HG03558 (cell line): ENCODE data around the gene EPHA10.
"Not testable (repeated sequence)": the region's sequence is repeated elsewhere in the genome, so short reads cannot be mapped to it uniquely, and the experiment has no call there.

Experiments
- ATAC-seq: cut with Tn5 transposase; IDR thresholded peaks from one replicate; pipeline ENCODE4 v1.9.1; 2021; ENCODE audit warnings: moderate number of reproducible peaks; ENCODE audit not compliant: unreplicated experiment; ENCODE audit errors: extremely low read depth

EPHA10 gene

DNA sequence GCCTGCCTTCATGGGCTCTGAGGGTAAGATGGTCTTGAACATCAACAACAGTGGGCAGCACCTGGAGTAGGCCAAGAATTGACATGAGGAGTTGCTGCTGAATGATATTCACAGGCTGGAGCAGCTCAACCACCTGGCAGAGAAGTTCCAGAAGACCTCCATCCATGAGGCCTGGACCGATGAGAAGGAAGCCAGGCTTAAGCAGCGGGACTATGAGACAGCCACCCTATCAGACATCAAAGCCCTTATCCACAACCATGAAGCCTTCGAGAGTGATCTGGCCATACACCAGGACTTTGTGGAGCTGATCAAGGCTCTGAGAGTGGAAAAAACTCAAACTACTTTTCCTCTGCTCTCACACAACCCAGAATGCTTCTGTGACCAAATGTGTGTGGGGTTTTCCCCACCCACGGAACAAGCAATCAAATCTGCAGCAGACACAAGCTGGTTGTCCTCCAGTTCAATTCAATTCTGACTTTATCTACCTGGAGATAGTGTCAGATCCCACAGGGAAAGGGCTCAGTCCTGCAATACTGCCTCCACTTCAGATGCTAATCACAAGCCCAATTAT, 12.1 kb upstream of the EPHA10 start:
- no peak for ATAC-seq

DNA sequence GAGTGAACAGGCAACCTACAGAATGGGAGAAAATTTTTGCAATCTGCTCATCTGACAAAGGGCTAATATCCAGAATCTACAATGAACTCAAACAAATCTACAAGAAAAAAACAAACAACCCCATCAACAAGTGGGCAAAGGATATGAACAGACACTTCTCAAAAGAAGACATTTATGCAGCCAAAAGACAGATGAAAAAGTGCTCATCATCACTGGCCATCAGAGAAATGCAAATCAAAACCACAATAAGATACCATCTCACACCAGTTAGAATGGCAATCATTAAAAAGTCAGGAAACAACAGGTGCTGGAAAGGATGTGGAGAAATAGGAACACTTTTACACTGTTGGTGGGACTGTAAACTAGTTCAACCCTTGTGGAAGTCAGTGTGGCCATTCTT, 6.5 kb upstream of the EPHA10 start:
- not testable (repeated sequence) for ATAC-seq

DNA sequence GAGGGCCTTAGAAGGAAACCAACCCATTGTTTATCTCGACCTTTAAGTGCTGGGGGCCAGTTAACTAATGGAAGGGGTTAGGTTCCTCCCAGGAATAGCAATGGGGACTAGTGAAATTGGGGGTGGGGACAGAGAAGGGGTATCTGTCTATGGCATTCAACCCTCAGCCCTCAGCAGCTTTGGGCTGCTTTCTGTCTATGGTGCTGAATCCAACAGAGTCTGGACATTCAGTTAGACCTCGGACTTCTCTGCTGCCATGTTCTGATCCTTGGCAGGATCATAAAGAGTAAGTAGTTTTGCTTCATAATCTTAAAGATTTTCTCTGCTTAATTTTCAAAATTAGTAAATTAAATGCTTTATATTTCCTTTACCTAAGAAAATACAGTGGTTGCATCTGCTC, 2.6 kb upstream of the EPHA10 start:
- ATAC-seq: no peak

DNA sequence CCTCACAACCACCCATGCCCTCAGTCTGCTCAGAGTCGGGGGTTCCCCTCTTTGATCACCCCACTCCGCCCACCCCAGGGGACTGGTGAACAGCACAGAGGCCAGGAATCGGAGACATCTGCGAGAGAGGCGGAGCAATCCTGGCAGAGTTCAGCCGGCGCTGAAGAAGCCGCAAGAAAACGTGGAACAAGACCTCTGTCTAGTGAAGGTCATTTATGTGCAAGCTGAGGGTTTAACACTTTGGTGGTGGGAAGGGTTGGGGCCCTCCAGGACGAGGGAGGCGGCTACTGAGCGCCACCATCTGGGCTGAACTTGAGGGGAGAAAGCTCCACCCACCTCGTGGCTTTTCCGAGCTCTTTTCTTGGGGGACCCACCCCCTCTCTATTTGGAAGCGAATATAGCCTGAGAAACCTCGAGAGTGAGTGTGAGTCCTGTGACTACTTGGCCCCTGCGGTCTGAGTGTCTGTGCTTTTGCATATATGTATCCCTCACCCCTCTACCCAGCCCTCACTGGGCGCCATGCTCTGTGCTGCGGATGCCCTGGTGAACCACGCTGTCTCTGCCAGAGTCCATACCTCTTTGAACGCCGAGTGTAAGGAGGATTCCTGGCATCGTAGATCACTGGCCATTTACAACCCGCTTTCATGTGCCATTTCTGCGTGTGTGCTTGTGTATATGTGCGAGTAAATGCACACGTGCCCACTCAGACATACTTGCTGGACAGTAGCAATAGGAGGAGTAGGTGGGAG, 1.2 kb upstream of the EPHA10 start:
- ATAC-seq: no peak

DNA sequence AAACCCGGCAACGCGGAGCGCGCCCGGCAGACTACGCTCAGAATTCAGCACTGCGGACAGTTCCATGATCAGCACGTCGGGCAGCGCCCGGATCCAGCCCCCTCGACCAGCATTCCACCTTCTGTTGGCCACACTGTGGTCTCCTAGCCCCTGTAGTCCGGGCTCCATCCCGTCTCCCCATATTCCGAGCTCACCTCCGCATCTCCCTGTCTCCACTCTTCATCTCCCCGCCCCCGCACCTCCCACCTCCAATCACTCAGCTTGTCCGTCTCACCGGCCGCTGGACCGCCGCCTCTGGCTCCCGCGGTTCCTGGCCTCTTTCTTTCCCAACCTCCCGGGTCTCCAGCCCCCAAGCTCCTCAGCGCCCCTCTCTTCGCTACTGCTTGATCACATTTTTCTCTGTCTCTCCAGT, 500 bp downstream of the EPHA10 start:
- no peak for ATAC-seq

DNA sequence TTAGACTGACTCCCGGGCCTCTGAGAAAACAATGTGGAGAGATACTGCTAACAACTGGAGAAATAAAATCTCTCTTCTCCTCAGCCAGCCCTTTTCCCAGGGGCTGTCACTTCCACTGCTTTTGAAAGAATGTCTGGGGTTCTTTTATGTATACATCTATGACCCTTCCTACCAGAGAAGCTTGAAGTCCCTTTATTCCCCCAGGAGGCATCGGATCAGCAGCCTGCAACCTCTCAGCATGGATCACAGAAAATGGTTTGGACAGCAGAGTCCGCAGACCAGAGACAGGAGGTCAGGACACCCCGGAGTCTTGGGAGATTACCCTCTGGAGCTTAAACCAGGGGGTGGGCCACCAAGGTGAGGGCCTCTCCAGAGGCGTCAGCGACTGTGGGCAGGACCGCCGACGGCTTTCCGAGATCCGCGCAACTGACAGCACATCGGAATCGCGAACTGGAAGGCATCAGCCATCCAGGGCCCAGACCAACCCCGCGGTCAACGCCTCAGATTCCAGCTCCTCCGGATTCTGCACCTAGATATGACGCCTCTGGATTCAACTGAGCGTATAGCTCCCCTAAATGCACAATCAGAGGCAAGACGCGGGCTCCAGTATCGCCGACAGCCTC, 1.0 kb downstream of the EPHA10 start:
- ATAC-seq: no peak

DNA sequence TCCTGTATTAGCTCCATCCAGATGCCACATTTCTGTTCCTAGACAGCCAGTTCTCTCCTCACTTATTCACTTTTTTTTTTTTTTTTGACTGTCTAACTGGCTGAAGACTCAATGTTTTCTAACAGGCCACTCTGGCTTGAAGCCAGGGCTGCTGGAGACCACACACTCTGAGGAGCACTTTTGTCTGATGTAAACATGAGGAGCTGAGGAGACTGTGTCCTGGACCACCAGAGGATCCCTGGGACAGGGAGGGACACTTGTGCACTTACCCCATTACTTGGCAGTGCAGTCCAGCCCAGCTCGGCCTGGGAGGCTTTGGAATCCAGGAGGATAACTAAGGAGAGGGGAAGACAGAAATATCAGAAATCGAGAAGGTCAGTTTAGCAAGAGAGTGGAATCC, 2.4 kb downstream of the EPHA10 start:
- ATAC-seq: no peak

DNA sequence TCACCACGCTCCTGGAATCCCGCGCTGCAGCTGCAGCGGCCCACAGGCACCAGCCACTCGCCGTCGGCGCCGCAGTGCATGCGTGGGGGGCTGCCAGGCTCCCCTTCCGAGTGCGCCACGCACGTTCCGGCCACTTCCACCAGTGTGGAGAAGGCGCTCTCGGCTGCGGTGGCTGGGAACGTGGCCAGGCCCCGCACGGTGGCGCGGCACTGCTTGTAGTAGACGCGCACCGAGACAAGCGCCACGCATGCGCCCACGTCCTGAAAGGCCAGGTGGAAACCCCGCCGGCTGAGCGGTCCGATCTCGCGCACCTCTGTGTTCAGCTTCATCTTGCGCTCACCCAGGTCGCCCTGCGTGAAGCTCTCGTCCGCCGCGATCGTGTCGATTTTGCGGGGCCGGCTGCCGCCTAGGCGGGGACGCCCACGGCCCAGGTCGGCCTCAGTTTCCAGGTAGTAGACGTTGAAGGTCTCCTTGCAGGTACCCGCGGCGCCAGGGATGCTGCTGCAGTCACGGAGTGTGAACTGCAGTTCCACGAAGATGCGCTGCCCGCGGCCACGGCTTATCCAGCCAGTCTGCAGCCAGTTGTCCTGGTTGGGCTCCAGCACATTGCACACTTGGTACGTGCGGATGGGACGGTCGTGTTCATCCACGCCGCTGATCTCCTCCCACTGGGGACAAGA, 3.4 kb downstream of the EPHA10 start:
- ATAC-seq: no peak

DNA sequence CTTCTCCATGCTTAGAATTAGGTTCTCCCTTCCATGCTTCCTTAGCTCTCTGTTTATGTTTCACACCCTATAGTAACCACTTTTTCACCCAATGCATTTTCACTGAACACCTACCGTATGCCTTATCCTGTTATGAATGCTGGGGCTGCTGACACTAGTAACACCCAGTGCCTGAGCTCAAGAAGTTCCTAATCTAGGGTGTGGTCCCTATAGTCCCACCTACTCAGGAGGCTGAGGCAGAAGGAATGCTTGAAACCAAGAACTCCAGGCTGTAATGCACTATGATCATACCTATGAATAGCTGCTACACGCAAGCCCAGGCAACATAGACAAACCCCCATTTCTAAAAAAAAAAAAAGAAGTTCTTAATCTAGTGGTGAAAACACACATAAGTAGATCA, 5.5 kb downstream of the EPHA10 start:
- no peak for ATAC-seq

DNA sequence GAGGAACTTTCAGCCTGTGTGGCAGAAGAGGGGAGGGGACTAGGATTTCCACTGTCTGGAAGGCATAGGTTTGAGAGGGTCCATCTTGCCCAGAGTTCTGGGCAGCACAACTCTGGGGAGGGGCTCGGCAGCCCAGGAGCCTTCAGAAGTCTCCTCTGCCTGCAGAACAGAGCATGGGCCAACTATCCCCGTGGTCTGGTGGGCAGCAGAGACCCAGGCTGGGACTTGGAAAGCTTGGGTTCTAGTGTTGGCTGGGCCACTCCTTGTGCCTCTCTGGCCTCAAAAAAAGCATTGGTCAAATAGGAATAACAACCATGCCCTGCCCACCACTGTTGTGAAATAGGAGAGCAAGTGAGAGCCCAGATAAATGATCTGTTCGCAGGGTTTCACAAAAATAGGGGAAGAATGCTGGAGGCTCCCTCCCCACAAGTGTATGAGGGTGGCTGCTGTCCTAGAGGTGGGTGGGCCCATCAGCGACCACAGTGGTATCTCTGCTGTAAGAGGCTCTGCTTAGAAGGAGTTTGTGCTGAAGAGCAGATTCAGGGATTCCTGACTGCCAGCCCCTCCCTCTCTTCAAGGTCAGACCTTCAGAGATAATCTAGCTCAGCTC, 8.9 kb downstream of the EPHA10 start:
- no peak for ATAC-seq

DNA sequence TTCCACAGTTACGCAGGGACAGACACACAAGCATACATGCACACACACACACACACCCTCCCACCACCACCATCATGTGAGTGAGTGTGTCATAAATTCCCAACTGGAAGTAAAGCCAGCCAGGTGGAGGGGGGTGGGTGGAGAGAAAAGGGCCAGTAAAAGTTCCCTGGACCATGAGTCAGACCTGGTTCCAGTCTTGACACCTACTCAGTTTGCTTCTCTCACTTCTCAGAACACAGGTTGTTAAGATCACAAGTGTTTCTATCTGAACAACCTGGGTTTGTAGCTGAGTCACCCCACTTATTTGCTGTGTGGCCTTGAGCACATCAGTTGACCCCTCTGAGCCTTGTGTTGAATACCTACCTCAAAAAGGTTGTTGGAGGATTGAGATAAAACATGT, 9.6 kb downstream of the EPHA10 start:
- ATAC-seq: no peak

DNA sequence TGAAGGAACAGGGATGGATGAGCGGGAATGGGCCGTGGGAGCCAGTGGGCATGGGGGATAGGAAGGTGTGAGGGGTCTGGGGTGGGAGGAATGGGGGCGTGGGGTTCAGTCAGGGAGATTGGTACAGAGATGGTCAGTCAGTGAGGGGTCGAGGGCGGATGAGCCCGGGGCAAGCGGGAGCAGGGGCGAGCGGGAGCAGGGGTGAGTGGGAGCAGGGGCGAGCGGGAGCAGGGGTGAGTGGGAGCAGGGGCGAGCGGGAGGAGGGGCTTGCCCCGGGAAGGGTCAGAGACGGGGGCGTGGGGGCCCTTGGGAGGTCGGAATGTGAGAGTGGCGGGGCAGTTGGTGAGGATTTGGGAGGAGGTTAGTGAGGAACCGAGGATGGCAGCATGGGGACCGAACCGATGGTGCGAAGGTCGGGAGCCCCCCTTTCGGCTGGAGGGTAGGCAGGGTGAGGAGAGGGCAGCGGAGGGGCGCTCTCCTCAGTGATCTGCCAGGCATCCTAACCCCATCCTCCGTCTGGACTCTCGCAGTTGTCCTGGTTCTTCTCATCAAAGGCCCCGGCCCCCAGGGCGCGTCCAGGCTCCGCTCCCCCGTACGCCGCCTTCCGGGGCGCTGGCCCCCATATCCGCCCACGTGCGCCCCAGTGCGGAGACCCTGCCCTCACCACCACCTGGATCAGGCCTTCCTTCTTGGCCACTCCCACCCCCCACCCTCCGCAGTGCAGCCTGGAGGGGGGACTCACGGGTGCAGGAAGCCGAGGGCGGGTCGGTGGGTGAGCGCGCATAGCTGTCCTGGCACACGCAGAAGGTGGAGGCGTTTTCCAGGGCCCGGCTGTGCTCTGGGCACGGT, 11.2 kb downstream of the EPHA10 start:
- ATAC-seq: no peak

DNA sequence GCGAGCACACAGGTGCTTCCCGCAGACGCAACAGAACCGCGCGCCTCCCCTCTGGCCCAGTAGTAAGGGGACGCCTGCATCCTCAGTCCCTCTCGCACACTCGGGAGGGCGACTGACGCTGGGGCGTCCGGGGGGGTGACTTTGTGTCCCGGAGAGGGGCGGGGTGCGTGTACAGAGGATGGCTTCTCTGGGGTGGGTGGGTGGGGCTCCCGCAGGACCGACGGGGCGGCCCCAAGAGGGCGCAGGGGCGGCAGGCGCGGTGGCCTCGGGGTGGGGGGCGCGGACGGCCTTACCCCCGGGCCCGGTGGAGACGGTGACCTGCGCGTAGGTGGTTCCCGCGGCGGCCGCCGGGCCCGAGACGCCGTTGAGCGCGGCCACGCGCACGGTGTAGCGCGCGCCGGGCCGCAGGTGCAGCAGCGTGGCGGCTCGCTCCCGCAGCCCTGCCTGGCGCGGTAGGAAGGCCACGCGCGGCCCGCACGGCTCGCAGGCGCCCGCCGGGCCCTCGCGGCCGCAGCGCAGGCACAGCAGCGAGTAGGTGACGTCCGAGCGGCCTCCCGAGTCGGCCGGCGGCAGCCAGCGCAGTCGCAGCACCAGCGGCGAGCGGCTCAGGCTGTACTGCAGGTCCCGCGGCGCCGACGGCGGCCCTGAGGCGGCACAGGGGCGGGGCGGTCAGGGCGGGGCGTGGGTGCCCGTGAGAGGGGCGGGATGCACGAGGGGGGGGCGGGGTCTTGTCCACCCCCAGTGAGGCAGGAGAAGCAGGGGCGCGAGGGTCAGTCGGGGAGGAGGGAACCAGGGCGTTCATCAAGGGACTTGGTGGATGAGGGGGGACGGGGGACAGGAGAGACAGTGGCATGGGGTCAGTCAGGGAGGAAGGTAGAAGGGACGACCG, 12.1 kb downstream of the EPHA10 start:
- no peak for ATAC-seq

DNA sequence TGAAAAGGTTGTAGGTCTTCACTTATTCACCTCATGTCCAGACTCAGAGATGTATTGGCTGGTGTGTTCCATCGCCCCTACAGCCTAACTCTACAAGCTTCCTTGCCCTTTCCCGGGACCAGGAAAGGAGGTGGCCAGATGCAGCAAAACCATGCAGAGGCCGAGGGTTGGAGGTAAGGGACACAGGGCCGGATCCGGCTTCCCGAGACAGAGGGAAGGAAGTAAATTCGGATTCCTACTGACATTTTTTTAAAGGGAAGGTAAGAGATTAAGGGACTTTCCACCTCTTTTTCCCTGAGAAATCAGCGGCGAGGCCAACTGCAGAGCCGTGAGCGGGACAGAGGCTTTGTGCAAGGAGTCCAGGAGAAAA, 12.7 kb downstream of the EPHA10 start:
- ATAC-seq: no peak

DNA sequence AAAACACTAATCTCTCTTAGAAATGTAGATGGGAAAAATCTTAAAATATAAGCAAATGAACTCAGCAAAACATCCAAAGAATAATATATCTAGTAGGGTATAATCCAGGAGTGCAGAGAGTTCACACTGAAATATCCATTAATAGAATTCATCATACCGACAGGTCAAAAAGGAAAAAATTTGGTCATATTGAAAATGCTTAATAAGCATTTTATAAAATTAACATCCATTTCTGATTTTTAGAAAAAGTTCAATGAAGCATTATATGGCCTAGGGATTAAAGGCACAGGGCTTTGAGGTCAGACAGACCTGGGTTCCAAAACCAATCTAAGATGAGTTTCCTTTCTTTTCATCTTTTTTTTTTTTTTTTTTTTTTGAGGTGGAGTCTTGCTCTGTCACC, 16.4 kb downstream of the EPHA10 start:
- ATAC-seq: no peak

DNA sequence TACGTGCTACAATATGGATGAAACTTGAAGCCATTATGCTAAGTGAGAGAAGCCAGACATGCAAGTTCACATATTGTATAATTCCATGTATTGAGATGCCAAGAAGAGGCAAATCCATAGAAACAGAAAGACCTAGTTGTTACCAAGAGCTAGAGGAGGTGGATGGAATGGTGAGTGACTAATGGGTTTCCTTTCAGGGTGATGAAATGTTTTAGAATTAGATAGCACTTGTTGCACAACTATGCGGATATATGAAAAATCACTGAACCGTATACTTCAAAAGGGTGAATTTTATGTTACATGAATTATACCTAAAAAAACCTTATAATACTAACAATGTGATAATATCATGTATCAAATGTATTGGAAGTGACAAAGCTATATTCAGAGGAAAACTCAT, 18.1 kb downstream of the EPHA10 start:
- ATAC-seq: no peak

DNA sequence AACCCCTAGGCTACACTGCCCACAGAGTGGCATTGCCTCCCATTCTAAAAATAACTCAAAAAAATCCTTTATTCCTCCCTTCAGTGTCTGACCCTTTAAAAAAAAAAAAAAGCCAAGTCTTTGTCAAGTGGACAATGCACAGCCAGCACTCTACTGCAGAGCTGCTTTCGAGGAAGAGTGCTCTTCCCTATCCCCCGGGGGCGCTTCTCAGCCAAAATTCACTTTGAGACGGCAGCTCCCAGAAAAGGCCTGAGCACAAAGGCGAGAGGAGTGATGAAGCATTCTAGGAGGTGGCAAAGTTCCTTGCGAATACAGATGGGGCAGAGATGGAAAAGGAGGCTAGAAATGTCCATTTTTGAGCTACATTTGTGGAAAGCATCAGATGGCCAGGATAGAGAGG, 23.3 kb downstream of the EPHA10 start:
- no peak for ATAC-seq

DNA sequence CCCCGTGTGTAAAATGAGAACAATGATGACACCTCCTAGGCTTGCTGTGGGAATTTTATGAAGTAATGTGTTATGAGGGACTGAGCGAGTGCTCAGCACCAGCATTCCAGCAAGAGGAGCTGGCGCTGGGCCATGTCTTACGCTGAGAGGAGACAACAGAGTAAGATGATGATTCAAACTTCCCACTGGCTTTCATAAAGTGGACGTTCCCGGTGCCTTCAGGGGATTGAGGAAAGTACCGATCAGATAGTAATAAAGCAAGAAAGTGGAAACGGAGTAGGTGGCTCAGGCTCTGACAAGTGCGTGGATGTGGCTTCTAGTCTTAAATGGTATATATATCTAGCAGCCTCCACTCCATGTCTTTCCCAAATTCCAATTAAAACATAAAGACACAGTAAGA, 23.8 kb downstream of the EPHA10 start:
- no peak for ATAC-seq

DNA sequence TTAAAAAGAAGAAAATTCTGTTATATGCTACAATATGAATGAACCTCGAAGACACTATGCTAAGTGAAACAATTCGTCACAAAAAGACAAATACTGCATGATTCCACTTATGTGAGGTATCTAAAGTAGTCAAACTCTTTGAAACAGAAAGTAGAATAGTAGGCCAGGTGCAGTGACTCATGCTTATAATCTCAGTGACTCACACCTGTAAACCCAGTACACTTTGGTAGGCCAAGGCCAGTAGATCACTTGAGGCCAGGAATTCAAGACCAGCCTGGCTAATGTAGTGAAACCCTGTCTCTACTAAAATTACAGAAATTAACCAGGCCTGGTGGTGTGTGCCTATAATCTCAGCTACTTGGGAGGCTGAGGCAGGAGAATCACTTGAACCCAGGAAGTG, 25.7 kb downstream of the EPHA10 start:
- no peak for ATAC-seq
